Stimulated activated CD4-positive, alpha-beta T cell treated with anti-CD3 and anti-CD28 coated beads, Interleukin-2, amount 100 ng/mL, for 24 hours (primary cell): ENCODE results near the gene STRN4.

Source experiments
- DNase-seq, 2 donors: peaks; one replicate each; pipeline ENCODE4 v3.0.0-alpha.2; 2020

STRN4 gene

GRCh38 chr19:46704379-46705076 is 41.7 kb downstream of the STRN4 start:
- DNase-seq: peak; percentile 94 to 95

DNA sequence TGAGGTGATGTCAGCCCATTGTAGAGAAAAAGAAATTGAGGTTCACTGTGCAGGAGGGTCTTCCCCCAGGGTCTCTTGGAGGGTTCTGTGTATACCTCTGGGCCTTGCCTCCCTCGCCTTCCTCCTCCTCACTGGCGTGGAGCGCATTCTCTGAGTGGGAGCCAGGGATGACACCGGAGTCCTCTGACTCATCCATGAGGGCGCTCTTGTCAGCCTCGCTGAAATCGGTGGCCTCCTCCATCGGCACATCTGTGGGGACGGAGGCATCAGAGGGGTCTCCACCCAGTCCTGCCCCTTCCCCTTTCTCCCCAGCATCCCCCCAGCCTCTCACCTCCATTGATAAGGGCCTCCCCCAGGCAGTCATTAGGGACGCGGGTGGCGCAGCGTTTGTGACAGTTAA is 45.5 kb downstream of the STRN4 start:
- no peak for DNase-seq

GRCh38 chr19:46698395-46699321 is 47.6 kb downstream of the STRN4 start:
- no peak for DNase-seq

GRCh38 chr19:46697204-46697960 is 48.9 kb downstream of the STRN4 start:
- peak in 1 of 2 donors; percentile 31 for DNase-seq

- DNase-seq: no peak
Observed at GRCh38 chr19:46696866-46697203, 49.4 kb downstream of the STRN4 start.

DNA sequence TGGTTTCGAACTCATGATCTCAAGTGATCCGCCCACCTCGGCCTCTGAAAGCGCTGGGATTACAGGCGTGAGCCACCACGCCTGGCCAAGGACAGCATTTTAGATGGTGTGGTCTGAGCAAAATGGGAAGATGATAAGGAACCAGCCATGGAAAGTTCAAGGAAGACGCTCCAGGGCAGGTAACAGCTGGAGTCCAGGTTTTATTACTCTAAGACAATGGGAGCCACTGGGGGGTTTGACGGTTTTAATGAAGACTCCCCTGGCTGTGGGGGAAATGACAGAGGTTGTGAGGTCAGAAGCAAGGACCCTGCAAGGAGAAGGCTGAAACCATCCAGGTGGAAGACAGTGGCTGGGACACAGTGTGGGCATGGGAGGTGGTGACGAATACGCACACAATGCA is 50.2 kb downstream of the STRN4 start:
- no peak for DNase-seq

GRCh38 chr19:46693760-46694159 is 52.5 kb downstream of the STRN4 start:
- DNase-seq: no peak

GRCh38 chr19:46692918-46693722 is 53.1 kb downstream of the STRN4 start:
- no peak for DNase-seq

DNA sequence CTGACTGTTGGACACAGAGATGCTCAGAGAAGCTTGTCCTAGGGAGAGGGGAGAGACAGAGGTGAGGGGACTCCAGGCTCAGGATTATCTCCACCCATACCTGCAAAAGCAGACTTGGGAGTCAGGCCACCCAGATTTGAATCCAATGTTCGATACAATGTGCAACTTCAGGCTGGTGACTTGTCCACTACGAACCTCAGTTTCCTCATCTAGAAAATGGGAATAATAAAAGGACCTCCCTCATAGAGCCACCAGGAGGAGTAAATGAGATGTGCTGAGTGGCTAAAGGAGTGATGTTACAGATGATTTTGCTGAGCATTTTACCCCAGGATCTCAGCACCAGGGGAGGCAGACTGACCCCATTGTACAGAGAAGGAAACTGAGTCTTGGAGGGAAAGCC is 54.3 kb downstream of the STRN4 start:
- no peak for DNase-seq

DNA sequence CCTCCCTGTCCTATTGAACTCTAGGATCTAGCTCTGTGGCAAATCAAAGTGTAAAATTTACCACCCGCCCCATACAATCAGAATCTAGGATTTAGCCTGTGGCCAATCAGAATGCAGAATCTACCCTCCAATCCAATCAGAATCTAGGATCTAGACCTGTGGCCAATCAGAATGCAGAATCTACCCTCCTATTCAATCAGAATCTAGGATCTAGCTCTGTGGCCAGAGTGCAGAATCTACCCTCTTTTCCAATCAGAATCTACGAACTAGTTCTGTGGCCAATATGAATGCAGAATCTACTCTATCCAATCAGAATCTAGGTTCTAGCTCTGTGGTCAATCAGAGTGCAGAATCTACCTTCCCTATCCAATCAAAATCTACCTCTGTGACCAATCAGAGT is 55.1 kb downstream of the STRN4 start:
- no peak for DNase-seq

- no peak for DNase-seq
Observed at GRCh38 chr19:46689358-46689757, 56.9 kb downstream of the STRN4 start.

DNA sequence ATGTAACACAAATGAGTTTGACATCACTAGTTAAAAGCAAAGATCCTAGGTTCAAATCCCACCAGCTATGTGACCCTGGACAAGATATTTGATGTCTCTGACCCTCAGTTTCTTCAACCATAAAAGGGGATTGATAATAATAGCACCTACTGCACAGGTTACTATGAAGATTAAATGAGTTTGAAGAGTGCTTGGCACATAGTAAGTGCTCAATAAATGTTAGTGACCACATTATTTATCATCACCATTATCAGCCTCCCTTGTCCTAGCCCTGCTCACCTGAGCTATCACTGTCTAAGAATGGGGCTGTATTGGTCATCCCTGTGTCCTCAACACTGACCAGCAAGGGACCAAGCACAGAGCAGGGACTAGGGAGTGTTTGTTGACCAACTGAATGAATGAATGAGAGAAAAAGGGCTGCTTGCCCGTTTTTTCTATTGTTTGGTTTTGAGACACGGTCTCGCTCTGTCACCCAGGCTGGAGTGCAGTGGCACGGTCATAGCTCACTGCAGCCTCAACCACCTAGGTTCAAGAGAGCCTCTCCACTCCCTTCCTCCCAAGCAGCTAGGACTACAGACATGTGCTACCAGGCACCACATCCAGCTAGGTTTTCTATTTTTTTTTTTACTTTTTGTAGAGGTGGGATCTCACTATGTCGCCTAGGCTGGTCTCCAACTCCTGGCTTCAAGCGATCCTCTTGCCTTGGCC is 58.7 kb downstream of the STRN4 start:
- no peak for DNase-seq

DNA sequence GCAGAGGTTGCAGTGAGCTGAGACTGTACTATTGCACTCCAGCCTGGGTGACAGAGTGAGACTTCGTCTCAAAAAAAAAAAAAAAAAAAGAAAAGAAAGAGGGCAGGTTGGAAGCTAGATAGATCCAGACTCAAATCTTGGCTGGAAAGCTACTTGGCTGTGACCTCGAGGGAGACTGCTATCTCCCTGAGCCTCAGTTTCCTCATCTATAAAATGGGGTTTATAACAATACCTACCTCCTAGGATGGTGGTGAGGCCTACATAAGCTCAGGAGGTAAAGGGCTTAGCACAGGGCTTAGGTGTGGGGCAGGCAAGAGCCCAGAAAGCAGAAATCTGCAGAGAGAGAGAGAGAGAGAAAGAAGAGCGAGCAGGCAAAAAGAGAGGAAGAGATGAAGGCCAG is 61.1 kb downstream of the STRN4 start:
- no peak for DNase-seq

- DNase-seq: peak; percentile 65 to 72
Observed at GRCh38 chr19:46678110-46678732, 68.0 kb downstream of the STRN4 start.

- DNase-seq: no peak
Observed at GRCh38 chr19:46674416-46675178, 71.7 kb downstream of the STRN4 start.

DNA sequence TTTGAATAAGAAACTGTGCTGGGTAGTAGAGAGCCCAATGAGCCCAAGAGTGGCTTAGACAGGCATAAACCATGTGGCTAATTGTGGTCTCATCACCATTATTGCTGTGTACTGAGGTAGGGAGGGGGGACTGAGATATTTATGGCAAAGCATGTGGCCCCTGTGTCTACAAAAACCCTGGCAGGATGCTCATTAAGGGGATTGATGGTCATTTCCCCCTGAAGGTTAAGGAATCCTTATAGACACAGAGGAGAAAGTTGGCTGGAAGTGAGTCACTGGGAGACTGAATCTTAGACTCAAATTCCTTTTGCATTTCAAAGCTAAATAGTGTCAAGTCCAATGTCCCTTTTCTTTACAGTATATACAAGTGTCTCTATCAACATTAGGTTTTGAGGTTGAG is 75.4 kb downstream of the STRN4 start:
- DNase-seq: no peak
